ENCODE measurements around the gene MRFAP1L1.
"Not testable (repeated sequence)": the region's sequence is repeated elsewhere in the genome, so short reads cannot be mapped to it uniquely, and the experiment has no call there.

The MRFAP1L1 gene
- 37.1 to 73.1 (median 51.3) reads per million in 4 donors for total RNA-seq

DNA sequence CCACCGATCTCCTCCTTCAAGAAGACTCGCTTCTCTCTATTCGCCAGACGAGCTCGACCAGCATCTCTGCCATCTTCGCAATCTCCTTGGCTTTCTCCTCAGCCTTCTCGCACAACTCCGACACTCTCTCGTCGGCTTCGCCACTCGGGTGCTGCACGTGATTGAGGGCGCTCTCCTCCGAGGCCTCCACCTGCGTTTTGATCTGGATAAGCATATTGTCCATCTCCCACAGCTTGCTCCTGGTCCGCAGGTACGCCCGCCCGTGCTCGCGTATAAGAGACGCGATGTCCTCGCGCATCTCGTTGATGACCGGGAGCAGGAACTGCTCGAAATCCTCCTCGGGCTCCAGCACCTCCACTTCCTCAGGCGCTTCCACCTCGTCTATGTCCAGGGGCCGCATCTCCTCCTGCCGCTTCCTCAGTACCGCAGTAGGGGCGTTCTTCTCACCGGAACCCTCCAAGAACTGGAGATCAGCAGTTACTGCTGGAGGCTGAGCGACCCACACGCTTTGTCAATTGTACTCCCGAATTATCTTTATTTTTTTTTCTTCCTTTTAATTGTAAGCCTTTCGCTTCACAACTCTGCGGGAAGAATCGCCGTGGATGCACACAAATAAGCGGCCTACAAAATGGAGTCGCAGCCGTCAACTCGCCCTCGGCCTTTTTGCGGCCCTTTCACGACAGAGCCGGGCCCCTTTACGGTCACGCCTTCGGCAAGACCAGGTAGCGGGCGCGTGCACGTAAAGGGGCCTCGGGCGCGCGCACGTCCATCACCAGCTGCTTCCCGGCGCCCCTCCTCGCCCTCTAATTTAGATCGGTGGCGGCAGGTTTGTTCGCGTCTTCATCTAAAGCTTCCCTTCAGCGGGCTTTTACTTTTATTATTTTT, at the start of gene MRFAP1L1:
Gene MRFAP1L1 (minus strand): TSS at position 636 of the 885 bp plus-strand sequence. CDS start 236 bp downstream, at position 400.
- DNase-seq = peak; percentile 94 to 97 (median 96)

DNA sequence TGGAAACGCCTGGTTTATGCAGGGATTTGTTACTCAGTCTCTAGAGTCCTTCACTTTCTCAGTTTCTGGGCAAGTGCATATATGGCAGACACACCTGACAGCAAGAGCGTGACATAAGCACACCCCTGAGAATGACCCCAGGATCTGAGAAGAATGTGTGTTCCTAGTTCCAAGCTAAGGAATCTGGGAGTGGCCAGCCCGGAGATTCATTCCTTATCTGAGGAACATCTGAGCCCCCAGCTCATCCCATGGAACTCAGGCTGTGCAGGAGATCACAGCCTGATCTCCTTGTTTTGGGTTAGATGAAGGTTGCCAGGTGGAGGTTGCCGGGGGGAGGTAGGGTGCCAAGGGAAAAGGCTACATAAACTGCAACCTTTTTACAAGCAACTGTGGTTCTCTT, 49.1 kb upstream of the MRFAP1L1 start:
- no peak for DNase-seq

DNA sequence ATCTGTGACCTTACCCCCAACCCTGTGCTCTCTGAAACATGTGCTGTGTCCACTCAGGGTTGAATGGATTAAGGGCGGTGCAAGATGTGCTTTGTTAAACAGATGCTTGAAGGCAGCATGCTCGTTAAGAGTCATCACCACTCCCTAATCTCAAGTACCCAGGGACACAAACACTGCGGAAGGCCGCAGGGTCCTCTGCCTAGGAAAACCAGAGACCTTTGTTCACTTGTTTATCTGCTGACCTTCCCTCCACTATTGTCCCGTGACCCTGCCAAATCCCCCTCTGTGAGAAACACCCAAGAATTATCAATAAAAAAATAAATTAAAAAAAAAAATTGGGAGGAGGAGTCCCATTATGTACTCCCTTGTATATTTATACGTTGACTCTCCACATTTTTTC, 46.7 kb upstream of the MRFAP1L1 start:
- not testable (repeated sequence) for DNase-seq

DNA sequence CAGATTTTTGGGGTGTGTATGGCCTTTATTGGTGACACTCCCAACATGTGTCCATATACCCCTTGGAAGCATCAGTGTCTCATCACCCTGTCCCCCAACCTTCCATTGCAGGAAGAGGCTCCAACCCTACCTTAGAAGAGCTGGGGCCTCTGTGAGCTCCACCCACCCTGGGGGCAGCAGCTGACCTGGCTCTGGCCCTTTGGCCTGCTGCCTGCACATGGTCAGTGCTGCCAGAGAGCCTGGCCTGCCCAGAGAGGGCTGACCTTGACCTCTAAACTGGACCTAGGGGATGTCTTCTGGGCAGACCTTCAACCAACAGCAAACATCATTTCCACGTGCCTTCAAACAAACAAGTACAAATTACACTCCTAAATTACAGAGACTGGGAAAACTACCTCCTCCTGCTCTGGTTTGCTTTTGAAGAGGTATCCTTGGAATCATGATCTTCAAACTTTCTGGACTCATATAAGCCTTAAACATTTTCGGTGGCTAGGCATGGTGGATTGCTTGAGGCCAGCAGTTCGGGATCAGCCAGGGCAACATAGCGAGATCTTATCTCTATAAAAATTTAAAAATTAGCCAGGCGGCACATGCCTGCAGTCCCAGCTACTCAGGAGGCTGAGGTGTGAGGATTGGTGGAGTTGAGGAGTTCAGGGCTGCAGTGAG, 45.6 kb upstream of the MRFAP1L1 start:
- DNase-seq = no peak

DNA sequence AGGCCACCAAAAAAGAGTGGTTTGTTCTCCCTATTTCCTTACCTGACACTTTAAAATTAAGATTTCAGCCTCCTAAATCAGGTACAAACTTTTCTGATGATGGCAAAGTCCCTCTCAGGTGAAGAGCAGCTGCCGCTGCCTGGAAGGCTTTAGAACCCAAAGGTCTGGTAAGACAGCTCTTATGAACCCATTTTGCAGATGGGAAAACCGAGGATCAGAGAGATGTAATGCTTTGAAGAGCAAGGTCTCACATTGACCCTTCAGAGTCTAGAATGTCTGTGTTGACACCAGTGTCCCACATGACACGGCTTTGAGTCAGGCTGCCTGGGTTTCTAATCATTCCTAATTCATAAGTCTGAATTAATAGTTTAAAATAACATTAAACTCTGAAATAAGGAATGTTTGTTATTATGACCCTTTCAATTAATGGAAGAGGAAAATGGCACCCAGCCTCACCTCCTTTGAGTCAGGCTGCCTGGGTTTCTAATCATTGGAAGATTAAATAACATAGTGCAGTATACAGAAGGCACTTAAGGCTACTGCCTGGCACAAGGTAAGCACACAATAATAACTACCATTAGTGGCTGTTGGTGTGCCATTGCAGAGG, 44.9 kb upstream of the MRFAP1L1 start:
- DNase-seq = no peak

DNA sequence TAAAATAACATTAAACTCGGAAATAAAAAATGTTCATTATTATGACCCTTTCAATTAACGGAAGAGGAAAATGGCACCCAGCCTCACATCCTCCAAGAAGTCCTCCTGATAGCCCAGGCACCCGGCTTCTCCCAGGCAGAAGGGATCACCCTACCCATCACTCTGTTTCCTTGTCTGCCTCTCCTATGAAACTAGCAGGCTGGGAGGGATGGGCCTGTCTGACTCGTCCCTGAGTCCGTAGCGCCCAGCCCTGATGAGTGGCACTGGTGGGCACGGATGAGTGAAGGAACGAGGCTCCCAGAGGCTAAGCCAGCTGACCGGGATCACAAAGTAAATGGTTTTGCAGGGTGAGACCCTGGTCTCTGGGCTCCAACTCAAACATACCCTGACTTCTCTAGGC, 44.2 kb upstream of the MRFAP1L1 start:
- no peak for DNase-seq

DNA sequence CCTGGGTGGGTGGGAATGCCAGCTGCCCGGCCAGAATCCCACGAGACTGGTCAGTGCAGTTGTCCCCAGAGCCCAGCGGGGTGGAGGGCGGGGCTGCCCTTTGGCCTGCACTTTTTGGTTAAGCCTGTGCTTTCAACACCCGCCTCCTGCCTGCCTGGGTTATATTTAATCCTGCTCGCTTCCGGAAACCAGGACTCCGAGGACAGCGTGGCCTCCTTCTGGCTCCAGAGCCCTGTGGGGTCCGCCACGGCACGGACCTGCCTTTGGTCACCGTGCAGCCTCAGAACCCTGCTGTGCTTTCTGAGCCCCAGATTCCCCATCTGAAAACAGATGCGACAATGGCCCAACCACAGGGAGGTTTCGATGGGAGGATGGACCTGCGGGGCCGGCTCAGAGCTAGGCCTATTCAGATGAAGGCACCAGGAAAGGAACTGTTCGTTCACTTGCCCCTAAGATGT, 43.5 kb upstream of the MRFAP1L1 start:
- no peak for DNase-seq

DNA sequence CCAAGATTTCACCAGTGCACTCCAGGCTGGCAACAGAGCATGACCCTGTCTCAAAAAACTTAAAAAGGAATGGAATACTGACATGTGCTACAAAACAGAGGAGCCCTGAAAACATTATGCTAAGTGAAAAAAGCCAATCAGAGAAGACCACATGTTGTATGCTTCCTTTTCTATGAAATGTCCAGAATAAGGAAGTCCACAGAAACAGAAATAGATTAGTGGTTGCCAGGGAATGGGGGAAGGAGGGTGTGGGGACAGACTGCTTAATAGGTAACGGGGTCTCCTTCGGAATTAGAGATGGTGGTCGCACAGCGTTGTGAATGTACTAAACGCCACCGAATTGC, 42.8 kb upstream of the MRFAP1L1 start:
- no peak for DNase-seq

DNA sequence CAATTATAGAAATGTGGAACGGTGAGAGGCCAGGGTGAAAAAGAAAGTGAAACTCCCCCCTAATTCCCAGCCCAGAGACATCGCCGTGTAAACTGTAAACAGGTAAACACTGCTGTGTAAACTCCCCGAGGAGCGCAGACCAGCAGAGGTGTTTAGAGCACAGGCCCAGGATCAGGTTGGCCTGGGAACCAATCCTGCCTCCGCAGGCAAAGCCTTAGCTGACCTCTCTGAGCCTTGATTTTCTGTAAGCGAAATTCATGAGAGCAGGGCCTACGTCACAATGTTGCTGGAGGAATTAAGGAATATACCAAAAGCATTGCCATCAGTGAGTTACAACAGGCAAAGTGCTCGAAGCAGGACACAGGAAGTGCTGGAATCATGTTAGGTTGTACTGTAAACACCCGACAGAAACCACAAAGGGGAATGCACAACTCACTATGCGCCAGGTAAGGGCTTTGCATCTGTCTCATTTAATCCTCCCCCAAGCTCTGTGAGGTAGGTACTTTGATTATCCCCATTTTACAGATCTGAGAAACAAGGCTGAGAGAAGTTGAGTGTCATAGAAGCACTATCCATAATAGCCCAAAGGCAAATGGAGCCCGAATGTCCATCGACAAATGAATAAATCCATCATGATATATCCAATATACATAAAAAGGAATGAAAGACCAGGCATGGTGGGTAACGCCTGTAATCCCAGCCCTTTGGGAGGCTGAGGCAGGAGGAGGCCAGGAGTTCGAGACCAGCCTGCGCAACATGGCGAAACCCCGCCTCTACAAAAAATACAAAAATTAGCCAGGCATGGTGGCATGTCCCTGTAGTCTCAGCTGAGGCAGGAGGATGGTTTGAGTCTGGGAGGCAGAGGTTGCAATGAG, 42.2 kb upstream of the MRFAP1L1 start:
- DNase-seq = peak in 1 of 5 donors; percentile 20

DNA sequence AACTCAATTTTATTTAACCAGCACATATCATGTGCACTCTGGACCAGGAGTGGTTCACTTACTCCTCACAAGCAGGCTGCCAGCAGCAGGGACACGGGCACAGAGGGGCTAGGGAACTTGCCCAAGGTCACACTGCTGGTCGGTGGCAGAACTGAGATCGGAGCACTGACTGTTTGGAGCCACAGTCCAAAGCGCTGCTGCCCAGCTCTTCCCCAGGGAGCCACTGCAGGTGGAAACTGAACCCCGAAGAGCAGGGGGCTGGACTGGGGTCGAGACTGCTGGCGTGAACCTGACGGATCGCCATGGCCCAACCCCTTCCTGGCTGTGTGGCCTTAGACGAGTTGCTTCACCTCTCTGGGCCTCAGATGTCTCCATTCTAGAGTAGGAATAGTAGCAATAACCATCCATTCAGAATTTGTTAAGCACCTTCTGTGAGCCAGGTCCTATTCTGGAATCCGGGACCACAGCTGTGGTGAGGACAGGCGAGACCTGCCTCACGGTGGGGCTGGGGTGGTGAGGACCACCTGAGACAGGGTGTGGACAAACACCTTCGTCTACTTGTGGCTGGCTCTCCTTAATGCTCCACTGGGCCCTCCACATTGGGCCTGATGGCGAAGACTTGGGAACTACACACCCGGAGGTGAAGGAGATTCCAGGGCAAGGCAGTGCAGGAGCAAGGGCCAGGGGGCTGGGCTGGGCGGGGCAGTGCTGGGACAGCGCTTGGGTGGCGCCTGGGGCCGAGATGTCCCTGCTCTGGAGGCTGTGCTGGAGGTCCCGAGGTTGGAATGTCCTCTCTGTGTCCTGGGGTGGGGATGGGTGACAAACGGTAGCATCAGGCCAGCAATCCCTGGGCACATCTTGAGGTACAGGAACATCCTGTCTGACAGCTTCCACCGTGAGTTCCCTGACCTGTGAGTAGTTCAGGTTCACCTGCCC, 40.9 kb upstream of the MRFAP1L1 start:
- no peak for DNase-seq

DNA sequence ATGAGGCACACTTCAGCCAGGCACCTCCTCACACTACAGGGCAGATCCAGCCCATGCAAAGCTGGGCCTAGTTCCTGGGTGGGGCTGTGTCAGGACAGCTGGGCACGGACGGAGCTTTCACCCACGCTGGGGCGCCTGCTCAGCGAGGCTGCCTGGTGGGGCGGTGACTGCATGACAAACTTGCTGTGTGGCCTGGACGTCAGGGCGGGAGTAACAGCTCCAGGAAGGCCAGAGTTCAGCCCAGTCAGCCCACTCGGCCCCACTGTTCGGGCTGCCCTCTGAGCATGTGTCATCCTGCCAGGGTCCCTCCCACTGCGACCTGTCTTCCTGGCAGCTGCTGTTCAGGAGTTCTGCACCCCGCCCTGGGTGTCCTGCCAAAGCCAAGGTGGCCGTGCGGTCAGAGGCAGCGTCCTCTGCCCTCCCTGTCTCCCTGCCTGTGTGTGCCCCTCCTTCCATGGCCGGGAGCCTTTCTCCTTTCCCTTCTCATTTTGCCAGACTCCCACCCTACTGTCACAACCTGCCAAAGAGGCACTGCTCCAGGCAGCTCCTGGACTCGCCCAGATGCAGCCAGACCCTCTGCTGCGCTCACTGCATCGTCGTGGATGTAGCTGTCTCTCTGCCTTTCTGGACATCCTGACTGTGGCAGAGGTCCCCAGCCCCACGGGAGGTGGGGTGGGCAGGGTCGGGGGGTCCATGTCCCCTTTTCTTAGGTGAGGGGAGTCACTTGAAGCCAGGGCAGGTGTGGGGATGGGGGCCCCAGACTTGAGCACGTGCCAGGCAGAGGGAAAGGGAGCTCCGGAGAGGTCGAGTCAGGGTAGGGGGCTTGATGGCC, 39.9 kb upstream of the MRFAP1L1 start:
- DNase-seq = no peak

DNA sequence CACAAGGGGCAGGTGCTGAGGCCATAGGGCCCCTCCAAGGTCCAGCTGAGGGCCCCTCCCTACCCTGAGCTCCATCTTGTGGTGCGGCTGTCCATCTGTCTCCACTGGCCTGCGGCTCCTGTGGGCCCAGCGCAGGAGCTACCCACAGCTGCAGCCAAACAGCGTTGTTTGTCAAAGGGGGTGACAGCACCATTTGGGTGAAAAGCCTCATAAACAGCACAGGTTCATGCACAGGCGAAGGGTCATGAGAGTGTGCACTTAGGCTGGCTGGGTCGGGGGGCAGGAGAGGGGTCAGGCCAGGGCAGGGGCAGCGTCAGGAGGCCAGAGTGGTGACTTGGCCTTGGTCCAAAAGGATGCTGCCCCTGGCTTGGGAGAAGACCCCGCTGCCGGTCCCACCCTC, 38.6 kb upstream of the MRFAP1L1 start:
- DNase-seq = no peak

DNA sequence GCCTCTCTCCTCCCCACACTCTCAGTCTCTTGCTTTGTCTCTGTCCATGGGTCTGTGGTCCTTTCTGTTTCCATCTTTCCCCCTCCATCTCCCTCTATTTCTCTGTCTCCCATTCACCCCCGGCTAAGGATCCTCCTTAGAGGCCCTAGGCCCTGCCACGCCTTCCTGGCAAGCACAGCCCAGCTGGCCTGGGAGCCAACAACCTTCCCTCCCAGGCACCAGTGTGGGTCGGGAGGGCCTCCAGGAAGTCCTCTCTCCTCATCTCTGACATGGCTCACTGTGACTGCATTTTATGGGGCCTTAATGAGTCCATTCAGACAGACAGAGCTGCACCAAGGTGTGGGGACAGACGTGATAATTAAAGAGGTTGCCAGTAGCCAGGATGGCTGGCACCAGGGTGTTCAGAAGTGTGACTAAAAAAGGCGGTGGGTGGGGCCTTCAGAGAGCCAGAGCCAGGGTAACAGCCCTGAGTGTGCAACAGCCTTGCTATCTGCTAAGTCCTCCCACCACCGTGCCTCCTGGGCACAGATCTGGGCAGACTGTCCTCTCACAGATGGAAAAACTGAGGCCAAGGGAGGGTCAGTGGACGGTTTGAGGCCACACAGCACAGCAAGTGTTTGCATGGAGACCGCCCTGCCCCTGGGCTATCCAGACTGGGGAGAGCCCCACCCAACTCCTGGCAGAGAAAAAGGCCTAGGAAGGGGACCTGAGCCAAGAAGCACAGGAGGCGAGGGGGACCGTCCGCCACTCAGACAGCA, 37.8 kb upstream of the MRFAP1L1 start:
- DNase-seq = no peak

DNA sequence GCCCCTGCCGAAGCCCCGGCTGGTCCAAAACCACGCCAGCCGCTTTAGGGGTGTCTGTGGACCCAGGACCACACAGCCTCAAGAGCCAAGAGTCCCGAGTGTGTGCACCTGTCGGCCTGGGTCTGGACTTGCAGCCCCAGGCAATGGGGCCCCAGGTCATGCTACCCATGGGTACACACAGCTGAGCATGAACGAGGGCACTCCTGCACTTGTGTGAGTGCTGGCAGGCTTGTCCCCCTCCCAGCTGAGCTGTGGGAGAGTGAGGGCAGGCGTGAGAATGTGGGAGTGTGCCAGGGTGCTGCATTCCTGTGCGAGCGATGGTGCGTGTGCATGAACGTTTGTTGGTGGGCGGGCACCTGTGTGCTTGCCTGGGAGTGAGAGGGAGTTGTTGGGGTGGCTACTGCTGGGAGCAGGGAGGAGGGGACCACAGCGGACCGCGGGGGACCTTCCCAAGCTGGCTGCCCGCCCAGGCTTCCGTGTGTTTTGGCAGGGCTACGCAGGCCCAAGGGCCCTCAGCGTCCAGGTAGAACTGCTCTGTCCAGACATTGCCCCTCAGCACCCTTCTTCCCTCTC, 37.1 kb upstream of the MRFAP1L1 start:
- no peak for DNase-seq

DNA sequence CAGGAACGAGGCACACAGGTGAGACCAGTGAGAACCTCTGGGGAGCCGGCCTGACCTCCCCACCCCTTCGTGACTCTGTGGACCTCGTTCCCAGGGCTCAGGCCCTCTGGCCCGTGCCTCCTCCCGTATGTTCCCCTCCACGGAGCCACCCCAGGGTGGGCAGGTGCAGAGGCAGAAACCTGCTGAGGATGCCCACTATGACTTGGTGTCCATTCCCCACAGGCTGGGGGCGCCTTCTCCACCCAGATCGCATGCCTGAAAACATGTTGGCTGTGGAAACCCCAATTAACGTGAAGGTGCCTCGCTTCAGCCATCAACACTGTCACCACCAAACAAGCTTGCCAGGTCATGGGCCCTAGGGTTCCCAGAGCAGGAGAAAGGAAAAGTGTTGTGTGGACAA, 33.3 kb upstream of the MRFAP1L1 start:
- DNase-seq = no peak

DNA sequence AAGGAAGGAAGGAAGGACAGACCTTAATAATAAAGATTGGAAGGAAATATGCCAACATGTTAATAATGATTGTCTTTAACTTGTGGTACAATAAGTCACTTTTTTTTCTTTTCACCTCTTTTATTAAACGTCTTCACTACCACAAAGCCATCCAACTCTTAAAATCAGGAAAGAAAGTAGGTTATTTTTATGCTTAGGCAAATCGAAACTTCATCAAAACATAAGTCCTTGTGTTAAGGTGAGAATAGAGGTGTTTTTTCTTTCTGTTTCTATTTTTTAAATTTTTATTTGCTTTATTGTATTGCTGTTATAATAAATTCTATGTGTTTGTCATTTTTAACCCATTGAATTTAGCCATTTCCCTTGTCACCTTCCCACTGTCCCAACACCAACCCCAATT, 32.8 kb upstream of the MRFAP1L1 start:
- no peak for DNase-seq

DNA sequence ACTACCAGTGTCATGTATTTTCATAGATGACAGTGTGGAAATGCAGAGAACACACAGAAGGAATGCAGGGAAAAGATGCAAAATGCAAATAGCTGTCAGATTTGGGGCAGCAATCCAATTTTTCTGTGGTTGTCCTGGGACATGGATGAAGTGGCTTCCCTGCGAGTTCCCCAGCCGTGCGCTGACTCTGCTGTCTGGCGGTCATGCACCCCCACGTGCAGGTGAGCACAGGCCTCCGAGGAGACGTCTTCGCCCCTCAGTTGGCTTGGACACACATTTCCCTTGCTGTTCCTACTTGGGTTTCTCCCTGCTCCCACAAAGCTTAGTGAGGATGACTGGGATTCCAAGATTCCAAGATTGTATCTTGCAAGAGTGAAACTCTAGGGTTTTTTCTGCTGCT, 30.7 kb upstream of the MRFAP1L1 start:
- DNase-seq = no peak

DNA sequence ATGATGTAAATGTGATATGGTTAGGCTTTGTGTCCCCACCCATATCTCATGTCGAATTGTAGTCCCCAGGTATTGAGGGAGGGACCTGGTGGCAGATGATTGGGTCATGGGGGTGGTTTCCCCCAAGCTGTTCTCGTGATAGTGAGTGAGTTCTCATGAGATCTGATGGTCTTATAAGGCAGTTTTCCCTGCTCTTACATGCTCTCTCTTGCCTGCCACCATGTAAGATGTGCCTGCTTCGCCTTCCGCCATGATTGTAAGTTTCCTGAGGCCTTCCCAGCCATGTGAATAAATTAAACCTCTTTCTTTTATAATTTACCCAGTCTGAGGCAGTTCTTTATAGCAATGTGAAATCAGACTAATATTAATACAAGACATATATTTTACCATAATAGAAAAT, 30.3 kb upstream of the MRFAP1L1 start:
- no peak for DNase-seq

DNA sequence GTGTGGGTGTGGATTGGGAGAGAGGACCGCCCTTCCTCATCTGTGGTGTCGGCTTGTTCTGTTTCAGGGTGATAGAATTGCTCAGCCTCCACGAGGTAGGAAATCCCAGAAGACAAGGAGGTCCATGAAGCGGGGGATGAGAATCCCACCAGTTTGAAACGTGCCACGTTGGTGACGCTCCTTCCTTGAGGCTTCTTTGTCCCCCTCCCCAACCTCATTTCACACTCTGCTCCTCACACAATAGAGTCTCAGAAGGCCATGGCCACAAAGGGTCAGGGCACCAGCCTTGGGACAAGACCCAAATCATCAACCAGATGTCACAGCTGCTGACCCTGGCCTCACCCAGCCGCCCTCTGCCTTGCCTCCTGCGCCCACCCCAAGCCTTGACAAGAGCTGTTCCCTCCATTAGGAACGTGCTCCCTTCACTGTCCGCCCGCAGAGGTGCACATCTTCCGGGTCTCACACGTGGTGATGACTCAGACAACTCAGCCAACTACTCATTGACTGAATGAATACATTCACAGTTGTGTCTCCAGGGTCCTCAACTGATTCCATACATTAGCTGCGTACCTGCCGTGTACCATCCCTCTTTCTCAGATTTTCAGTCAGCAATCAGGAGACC, 24.6 kb upstream of the MRFAP1L1 start:
- DNase-seq = no peak
